Cortex of kidney (tissue), 1 donor: ENCODE measurements around the gene WFDC11.

Source experiments
- DNase-seq: peaks from one replicate; lab custom pipeline; 2025; lab: John Stamatoyannopoulos, UW

WFDC11 gene

DNA sequence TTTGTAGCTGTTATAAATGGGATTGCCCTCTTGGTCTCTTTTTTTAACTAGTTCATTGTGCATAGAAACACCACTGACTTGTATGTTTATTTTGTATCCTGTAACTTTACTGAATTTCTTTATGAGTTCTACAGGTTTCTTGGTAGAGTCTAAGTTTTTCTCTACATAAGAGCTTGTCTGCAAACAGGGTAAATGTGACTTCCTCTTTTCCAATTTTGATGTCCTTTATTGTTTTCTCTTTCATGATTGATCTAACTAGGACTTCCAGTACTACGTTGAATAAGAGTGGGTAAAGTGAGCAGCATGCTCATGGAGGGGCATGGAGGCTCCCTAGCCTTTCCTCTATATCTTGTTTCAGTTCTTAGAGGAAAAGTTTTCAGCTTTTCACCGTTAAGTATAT lies 43.5 kb downstream of the WFDC11 start:
- DNase-seq: no peak

- no peak for DNase-seq
These were observed 48.4 kb downstream of the WFDC11 start for GRCh38 chr20:45621593-45621992.

- no peak for DNase-seq
These were observed 52.4 kb downstream of the WFDC11 start for GRCh38 chr20:45617591-45617990.

GRCh38 chr20:45612314-45612713 lies 57.7 kb downstream of the WFDC11 start:
- DNase-seq: no peak

- DNase-seq: no peak
These were observed 59.0 kb downstream of the WFDC11 start for GRCh38 chr20:45611054-45611453.

DNA sequence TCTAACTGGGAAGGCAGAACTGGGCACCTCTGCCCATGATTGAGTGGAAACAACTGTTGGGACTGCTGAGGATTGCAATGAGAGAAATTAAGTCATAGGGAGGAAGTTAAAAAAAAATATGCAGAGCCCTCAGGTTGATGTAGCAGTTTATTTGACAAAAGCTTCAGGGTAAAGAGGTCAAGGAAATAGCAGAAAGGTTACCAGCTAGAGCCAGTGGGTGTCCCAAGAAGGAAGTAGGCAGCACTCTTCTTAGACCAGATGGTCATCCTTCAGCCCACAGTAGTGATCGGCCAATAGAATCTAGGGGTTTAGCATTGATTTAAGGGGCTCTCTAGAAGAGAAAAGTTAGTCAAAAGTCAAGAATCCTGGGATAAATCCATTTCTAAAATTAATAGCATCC lies 62.2 kb downstream of the WFDC11 start:
- DNase-seq: no peak
